ENCODE data around the gene LAMA5. TPM values are rescaled to one million over a fixed set of nuclear protein-coding genes. Genes with fewer than 3 reads are reported as not detected.

Gene LAMA5
- total and polyA plus RNA-seq, 8 donors: 41.4 to 278 (median 79.6) TPM

DNA sequence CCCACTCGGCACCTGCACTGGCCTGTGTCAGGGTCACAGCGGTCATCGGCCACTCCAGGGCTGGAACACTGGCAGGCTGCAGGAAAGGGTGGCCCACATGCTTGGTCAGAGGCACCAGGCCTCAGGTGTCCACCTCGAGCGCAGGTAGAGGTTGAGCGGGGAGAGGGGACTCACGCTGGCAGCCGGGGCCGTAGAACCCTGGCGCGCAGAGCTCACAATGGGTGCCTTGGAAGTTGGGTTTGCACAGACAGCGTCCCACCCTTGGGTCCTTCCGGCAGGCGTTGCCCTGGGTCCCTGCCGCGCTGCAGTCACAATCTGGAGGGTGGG lies 28.9 kb downstream of the LAMA5 start:
- DNase-seq: no peak
- Histone ChIP-seq H3K9me3 (no peaks in the 10 kb centered on the region), H3K4me3 (no peak overlapping the region), H3K27ac (no peak overlapping the region), H3K36me3 (peaks cover 43 to 86% (median 81%) of the 10 kb centered on the region in 4 donors), H3K27me3 (no peaks in the 10 kb centered on the region), H3K4me1 (no peaks in the 10 kb centered on the region)
- intact Hi-C loops (cut with DNase I; ENCODE audit: low total_unique reads): no loop called here
- TF ChIP-seq CTCF (IDR thresholded peaks at IDR 0.05) (no peak), POLR2A (IDR thresholded peaks at IDR 0.05) (no peak), EP300 (IDR thresholded peaks at IDR 0.05) (no peak), POLR2AphosphoS5 (IDR thresholded peaks at IDR 0.05) (no peak)
- 93 to 100% (median 95%) methylated on average over 4 to 16 of the region's 16 CpGs for WGBS, 5 donors

DNA sequence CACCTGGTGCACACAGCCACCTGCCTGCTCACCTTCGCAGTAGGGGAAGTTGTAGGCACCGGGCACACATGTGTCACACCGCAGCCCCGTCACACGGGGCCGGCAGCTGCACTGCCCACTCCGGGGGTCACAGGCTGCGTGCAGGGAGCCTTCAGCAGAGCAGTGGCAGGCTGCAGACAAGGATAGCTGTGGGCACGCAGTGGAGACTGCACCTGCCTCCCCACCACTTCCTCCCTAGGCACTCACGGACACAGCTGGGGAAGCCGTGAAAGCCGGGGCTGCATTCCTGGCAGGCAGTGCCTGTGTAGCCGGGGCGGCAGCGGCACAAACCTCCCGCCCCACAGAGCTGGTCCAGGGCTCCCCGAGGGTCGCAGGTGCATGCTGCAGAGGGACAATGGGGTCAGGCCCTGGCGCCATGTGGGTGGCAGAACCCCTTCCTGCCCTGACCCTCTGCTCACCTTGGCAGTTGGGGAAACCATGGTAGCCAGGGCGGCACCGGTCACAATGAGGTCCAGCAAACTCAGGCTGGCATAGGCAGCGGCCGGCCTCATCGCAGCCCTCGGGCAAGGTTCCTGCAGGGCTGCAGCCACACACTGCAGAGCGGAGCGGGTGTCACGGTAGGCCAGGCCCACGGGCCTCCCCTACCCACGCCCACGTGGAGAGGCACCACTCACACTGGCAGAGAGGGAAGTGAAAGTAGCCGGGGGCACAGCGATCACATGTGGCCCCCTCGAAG lies 29.4 kb downstream of the LAMA5 start:
- no peak for DNase-seq
- Histone ChIP-seq H3K4me3 (no peak overlapping the region), H3K4me1 (no peaks in the 10 kb centered on the region), H3K27ac (no peak overlapping the region), H3K36me3 (peaks cover 49 to 92% (median 84%) of the 10 kb centered on the region in 4 donors), H3K9me3 (no peaks in the 10 kb centered on the region), H3K27me3 (no peaks in the 10 kb centered on the region)
- intact Hi-C loops (cut with DNase I; ENCODE audit: low total_unique reads): no loop called here
- TF ChIP-seq POLR2AphosphoS5 (IDR thresholded peaks at IDR 0.05) (no peak), POLR2A (IDR thresholded peaks at IDR 0.05) (no peak), CTCF (IDR thresholded peaks at IDR 0.05) (no peak), EP300 (IDR thresholded peaks at IDR 0.05) (no peak)
- 87 to 90% (median 88%) methylated on average over 19 to 34 of the region's 34 CpGs for WGBS, 5 donors

- TF ChIP-seq CTCF (IDR thresholded peaks at IDR 0.05): no peak
- 84 to 94% (median 93%) methylated on average over 42 to 53 of the region's 53 CpGs for WGBS, 5 donors
- intact Hi-C loops (cut with DNase I; ENCODE audit: low total_unique reads): no loop called here
- H3K27ac ChIP-seq: no peak overlapping the region
- no peaks in the 10 kb centered on the region for H3K9me3 ChIP-seq
- no peak for DNase-seq
- peaks cover 55 to 94% (median 90%) of the 10 kb centered on the region in 4 donors for H3K36me3 ChIP-seq
- H3K27me3 ChIP-seq: no peaks in the 10 kb centered on the region
- no peaks in the 10 kb centered on the region for H3K4me1 ChIP-seq
- H3K4me3 ChIP-seq: no peak overlapping the region
Measured at GRCh38 chr20:62336775-62337557, 30.1 kb downstream of the LAMA5 start.

GRCh38 chr20:62336329-62336728 lies 30.8 kb downstream of the LAMA5 start:
- intact Hi-C loops (cut with DNase I; ENCODE audit: low total_unique reads): no loop called here
- TF ChIP-seq CTCF (IDR thresholded peaks at IDR 0.05) (no peak), EP300 (IDR thresholded peaks at IDR 0.05) (no peak), POLR2A (IDR thresholded peaks at IDR 0.05) (no peak), POLR2AphosphoS5 (IDR thresholded peaks at IDR 0.05) (no peak)
- no peak for DNase-seq
- 84 to 94% (median 90%) methylated on average over 5 to 11 of the region's 11 CpGs for WGBS, 5 donors
- H3K36me3 ChIP-seq: peaks cover 62 to 97% (median 93%) of the 10 kb centered on the region in 4 donors
- no peaks in the 10 kb centered on the region for H3K27me3 ChIP-seq
- no peaks in the 10 kb centered on the region for H3K9me3 ChIP-seq
- no peak overlapping the region for H3K27ac ChIP-seq
- H3K4me3 ChIP-seq: no peak overlapping the region
- no peaks in the 10 kb centered on the region for H3K4me1 ChIP-seq

Measured in stomach (tissue), 9 donors.